GM13976 (cell line): ENCODE data around the gene CDC42EP4.

Source experiments
- DNase-seq: peaks from one replicate; pipeline ENCODE4 v3.0.0; 2012; ENCODE audit warnings: low spot score
- CTCF ChIP-seq: IDR thresholded peaks from 2 replicates; pipeline ENCODE4 v1.5.1; 2012; ENCODE audit warnings: borderline replicate concordance, mild to moderate bottlenecking; ENCODE audit not compliant: insufficient read depth; ENCODE audit errors: extremely low read depth, missing control alignments, control extremely low read depth
- in situ Hi-C: fragments of 300-500 bp; cut with MboI; formaldehyde crosslinking; loops from one replicate; pipeline ENCODE4 v1.12.0; 2022; ENCODE audit warnings: low sequenced_read_pairs, mixed read lengths, inconsistent platforms; ENCODE audit not compliant: unreplicated experiment

CDC42EP4 gene

GRCh38 chr17:73257516-73257915 is 54.3 kb downstream of the CDC42EP4 start:
- no peak for TF ChIP-seq CTCF
- in situ Hi-C loops = loop anchor here (5.0 to 10.0 kb wide), 2 partner anchors 115 to 533 kb away; no protein-coding TSS in a partner anchor
- no peak for DNase-seq

GRCh38 chr17:73256220-73256619 is 55.6 kb downstream of the CDC42EP4 start:
- no peak for TF ChIP-seq CTCF
- DNase-seq = no peak
- in situ Hi-C loops = loop anchor here (5.0 to 10.0 kb wide), 2 partner anchors 116 to 531 kb away; no protein-coding TSS in a partner anchor

- DNase-seq = peak; percentile 78
- TF ChIP-seq CTCF = peak; percentile 96
- in situ Hi-C loops = loop anchor here (5.0 to 10.0 kb wide), 2 partner anchors 117 to 531 kb away; no protein-coding TSS in a partner anchor
Observed at GRCh38 chr17:73255671-73256181, 56.1 kb downstream of the CDC42EP4 start.

GRCh38 chr17:73251871-73252270 is 59.9 kb downstream of the CDC42EP4 start:
- in situ Hi-C loops = loop anchor here (10.0 kb wide), 1 partner anchor 527 kb away; no protein-coding TSS in a partner anchor
- no peak for DNase-seq
- TF ChIP-seq CTCF = no peak

GRCh38 chr17:73250851-73251640 is 60.8 kb downstream of the CDC42EP4 start:
- no peak for DNase-seq
- in situ Hi-C loops = loop anchor here (10.0 kb wide), 1 partner anchor 526 kb away; no protein-coding TSS in a partner anchor
- TF ChIP-seq CTCF = no peak

GRCh38 chr17:73249700-73250099 is 62.1 kb downstream of the CDC42EP4 start:
- no peak for DNase-seq
- in situ Hi-C loops = loop anchor here (10.0 kb wide), 1 partner anchor 525 kb away; no protein-coding TSS in a partner anchor
- no peak for TF ChIP-seq CTCF
